Ovary (tissue), 9 donors: ENCODE results near the gene DCTD. TPM values are rescaled to one million over a fixed set of nuclear protein-coding genes. Genes with fewer than 3 reads are reported as not detected.

Experiments
- DNase-seq, 5 donors: peaks; one replicate each; pipeline ENCODE4 v3.0.0-alpha.2; 2019 to 2020
- H3K27ac ChIP-seq, 2 donors: fragments of 200-600 bp; one replicate each; pipeline versions ENCODE4 v1.5.1 to v1.8.0; 2019 to 2022
- H3K27me3 ChIP-seq: fragments of 200-600 bp; one replicate; pipeline ENCODE4 v1.8.0; 2022
- H3K36me3 ChIP-seq: fragments of 200-600 bp; sonication (generic); one replicate; pipeline ENCODE4 v1.5.1; 2019
- H3K4me1 ChIP-seq: one replicate; pipeline ENCODE4 v1.8.1; 2013; ENCODE audit warnings: mild to moderate bottlenecking, moderate library complexity; ENCODE audit not compliant: insufficient read depth
- H3K4me3 ChIP-seq: fragments of 200-600 bp; sonication (generic); one replicate; pipeline ENCODE4 v1.5.1; 2017
- H3K9me3 ChIP-seq, 2 donors: fragments of 200-600 bp in 1 of 2; sonication (generic) in 1 of 2; one replicate each; pipeline versions ENCODE4 v1.5.1 to v1.8.1; 2013 to 2019; ENCODE audit warnings: mild to moderate bottlenecking in 1 of 2, moderate library complexity in 1 of 2
- EP300 ChIP-seq: sonication (generic); formaldehyde crosslinking; IDR thresholded peaks from one replicate; pipeline ENCODE4 v1.6.1; 2017; ENCODE audit warnings: antibody characterized with exemption
- POLR2A ChIP-seq: fragments of 450-650 bp; IDR thresholded peaks from one replicate; pipeline ENCODE4 v1.6.1; 2017; ENCODE audit warnings: antibody characterized with exemption, mild to moderate bottlenecking, moderate library complexity
- WGBS, 3 donors: extraction: QIAGEN DNeasy Blood & Tissue Kit in 1 of 3; methylation state at CpG; one replicate each; pipeline versions ENCODE4 v1.1.5 to v1.1.7; 2013 to 2017; 5-methylcytosine and 5-hydroxymethylcytosine counted together
- intact Hi-C, 4 donors: fragments of 100-400 bp; cut with DNase I; formaldehyde crosslinking; loops; one replicate each; pipeline versions ENCODE4 v1.11.0 to v1.15.1; 2022 to 2023
- polyA plus RNA-seq, 2 donors: library from polyadenylated mRNA; stranded (reverse); fragments of 200-250 nt in 1 of 2; fragments of 350-450 nt in 1 of 2; fragmentation: Illumina TruSeq in 1 of 2; extraction: RNeasy Lipid Tissue Mini Kit (QIAGEN cat#74804) in 1 of 2; gene quantifications; one replicate each; pipeline ENCODE4 v1.2.3, GENCODE V29; 2013 to 2014
- total RNA-seq, 7 donors: library from RNA; depleted of rRNA in 2 of 7; stranded (reverse); fragments of >200 nt in 2 of 7; fragmentation: NEBNext Ultra II Directional in 3 of 7; extraction: Animal tissue kit (Norgen Biotek cat#: 25700) in 3 of 7; gene quantifications; one replicate each; pipeline versions ENCODE4 v1.1.0 to v1.2.4, GENCODE V29; 2016 to 2023
- TF ChIP-seq, protein P1 (sequence below), 3 donors: fragments of 450-650 bp in 2 of 3; fragments of 200-600 bp in 1 of 3; IDR thresholded peaks; one replicate each; pipeline versions ENCODE4 v1.5.1 to v1.8.0; 2016 to 2022; ENCODE audit warnings: antibody characterized with exemption in 3 of 3, mild to moderate bottlenecking in 1 of 3
- donor health status: DM: no; HTN: no; CAD: no; lungs with moderate emphysema.
- donor health status: DM: no; HTN: no; CAD: no.
- donor health status: Bipolar disorder and iron deficiency.
- donor health status: DM: yes; HTN: yes; CAD: no.
- donor health status: DM: no; HTN: no; CAD: no.
- donor health status: DM: yes; HTN: yes; CAD: no.

DCTD gene
- total and polyA plus RNA-seq, 9 donors: 34.1 to 272 (median 91.6) TPM

DNA sequence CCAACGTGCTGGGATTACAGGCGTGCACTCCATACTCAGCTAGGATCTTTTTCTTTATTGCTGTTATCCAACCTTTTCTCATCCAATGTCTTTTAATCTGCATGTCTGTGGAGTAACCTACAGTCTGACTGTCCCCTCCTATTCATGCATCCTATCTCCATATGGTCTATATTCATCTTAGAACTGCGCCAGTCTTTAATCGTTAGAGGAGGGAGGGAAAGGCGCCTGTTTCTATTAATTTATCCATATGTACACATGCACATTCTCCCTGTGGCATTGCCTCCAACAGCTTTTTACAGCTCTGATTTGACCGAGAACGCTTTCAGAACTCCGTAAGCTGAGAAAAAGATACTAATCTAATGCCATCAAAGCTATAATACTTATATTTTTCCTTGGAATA is 9.8 kb downstream of the DCTD start:
- no peak overlapping the region for H3K4me3 ChIP-seq
- TF ChIP-seq POLR2A (no peak), EP300 (no peak)
- TF ChIP-seq, protein P1, sequence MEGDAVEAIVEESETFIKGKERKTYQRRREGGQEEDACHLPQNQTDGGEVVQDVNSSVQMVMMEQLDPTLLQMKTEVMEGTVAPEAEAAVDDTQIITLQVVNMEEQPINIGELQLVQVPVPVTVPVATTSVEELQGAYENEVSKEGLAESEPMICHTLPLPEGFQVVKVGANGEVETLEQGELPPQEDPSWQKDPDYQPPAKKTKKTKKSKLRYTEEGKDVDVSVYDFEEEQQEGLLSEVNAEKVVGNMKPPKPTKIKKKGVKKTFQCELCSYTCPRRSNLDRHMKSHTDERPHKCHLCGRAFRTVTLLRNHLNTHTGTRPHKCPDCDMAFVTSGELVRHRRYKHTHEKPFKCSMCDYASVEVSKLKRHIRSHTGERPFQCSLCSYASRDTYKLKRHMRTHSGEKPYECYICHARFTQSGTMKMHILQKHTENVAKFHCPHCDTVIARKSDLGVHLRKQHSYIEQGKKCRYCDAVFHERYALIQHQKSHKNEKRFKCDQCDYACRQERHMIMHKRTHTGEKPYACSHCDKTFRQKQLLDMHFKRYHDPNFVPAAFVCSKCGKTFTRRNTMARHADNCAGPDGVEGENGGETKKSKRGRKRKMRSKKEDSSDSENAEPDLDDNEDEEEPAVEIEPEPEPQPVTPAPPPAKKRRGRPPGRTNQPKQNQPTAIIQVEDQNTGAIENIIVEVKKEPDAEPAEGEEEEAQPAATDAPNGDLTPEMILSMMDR (IDR thresholded peaks at IDR 0.05): no peak
- no peaks in the 10 kb centered on the region for H3K9me3 ChIP-seq
- H3K36me3 ChIP-seq: no peaks in the 10 kb centered on the region
- WGBS, 3 donors: 97% methylated on average over 8 of the region's 8 CpGs
- no peak for DNase-seq
- H3K27ac ChIP-seq: no peak overlapping the region
- peaks cover 3% of the 10 kb centered on the region for H3K4me1 ChIP-seq
- no peaks in the 10 kb centered on the region for H3K27me3 ChIP-seq
- intact Hi-C loops: no loop called here

DNA sequence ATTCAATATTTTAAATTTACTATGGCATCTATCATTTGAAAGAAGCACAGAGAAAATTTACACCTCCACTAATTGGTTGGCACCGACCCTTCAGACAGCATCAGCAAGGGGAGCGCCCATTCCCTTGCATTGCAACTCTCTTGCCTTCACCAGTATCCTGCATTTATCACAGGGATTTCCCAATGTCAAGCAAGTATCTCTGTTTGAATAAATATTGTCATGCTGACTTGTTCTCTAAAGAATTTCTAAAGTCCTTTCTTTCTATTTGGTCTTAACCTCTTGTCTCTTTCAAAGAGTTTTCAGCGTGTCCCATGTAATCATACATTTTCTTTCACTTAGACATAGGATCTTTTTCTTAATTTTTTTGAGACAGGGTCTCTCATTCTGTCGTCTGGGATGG is 10.4 kb downstream of the DCTD start:
- Histone ChIP-seq H3K4me3 (no peak overlapping the region), H3K27me3 (no peaks in the 10 kb centered on the region), H3K9me3 (no peaks in the 10 kb centered on the region), H3K4me1 (peaks cover 3% of the 10 kb centered on the region), H3K36me3 (no peaks in the 10 kb centered on the region), H3K27ac (no peak overlapping the region)
- TF ChIP-seq, protein P1 (IDR thresholded peaks at IDR 0.05): no peak
- TF ChIP-seq POLR2A (no peak), EP300 (no peak)
- 91 to 92% (median 92%) methylated on average over 4 of the region's 4 CpGs for WGBS, 3 donors
- DNase-seq: no peak
- intact Hi-C loops: no loop called here

DNA sequence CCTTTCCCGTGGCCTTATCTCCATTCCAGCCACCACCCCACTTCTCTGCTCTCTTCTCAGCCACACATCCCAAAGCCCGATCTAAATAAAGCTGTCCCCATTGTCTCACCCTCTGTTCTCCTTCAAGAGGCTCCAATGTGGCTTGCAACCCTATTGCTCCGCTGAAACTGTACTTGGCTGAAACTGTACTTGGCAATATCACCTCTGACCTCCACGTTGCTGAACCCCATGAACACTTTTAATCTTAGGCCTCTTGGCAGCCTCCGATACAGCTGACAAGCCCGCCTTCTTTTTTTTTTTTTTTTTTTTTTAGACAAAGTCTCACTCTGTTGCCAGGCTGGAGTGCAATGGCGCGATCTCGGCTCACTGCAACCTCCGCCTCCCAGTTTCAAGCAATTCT is 12.1 kb downstream of the DCTD start:
- DNase-seq: no peak
- TF ChIP-seq EP300 (no peak), POLR2A (no peak)
- TF ChIP-seq, protein P1 (IDR thresholded peaks at IDR 0.05): no peak
- Histone ChIP-seq H3K27ac (no peak overlapping the region), H3K9me3 (no peaks in the 10 kb centered on the region), H3K4me1 (peaks cover 3% of the 10 kb centered on the region), H3K4me3 (no peak overlapping the region), H3K36me3 (no peaks in the 10 kb centered on the region), H3K27me3 (no peaks in the 10 kb centered on the region)
- WGBS, 3 donors: 55 to 69% (median 58%) methylated on average over 10 of the region's 10 CpGs
- intact Hi-C loops: no loop called here

DNA sequence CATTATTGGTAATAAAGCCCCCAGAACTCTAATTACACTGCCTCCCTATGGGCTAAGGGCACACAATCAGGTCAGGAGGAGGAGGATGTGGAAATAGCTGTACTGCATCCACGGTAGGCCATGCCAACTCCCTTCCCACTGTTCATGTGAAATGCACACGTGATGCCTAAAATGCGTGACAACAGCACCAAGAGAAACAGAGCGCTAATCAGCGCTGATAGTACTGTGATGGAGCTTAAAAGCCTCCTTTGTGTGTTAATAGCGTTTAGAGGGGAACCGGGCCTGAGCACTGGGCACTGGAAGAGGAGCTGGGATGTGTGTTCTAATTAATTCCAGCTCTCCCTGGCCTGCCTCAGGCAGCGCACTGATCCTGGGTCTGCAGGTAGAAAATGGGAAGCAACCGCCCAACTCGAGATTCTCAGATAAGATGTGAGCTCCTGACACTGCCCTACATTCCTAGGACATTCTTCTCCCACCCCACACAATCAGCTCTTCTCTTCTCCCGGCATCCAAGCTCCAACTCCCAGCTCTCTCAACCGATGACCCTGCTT is 12.9 kb downstream of the DCTD start:
- no peak for TF ChIP-seq EP300
- TF ChIP-seq, protein P1 (IDR thresholded peaks at IDR 0.05): no peak
- no peak for TF ChIP-seq POLR2A
- 74 to 78% (median 78%) methylated on average over 12 of the region's 12 CpGs for WGBS, 3 donors
- Histone ChIP-seq H3K27me3 (no peaks in the 10 kb centered on the region), H3K9me3 (no peaks in the 10 kb centered on the region), H3K4me3 (no peak overlapping the region), H3K36me3 (no peaks in the 10 kb centered on the region), H3K4me1 (peaks cover 3% of the 10 kb centered on the region), H3K27ac (no peak overlapping the region)
- no peak for DNase-seq
- intact Hi-C loops: no loop called here
